Mesodermal cell (in vitro differentiated cells): ENCODE data around the gene ANTKMT.
"Not testable (repeated sequence)": the region's sequence is repeated elsewhere in the genome, so short reads cannot be mapped to it uniquely, and the experiment has no call there.

Experiments
- H3K27ac ChIP-seq: 2 replicates; pipeline ENCODE4 v1.7.0; 2013; ENCODE audit warnings: mild to moderate bottlenecking, low read depth, low read length, moderate library complexity; ENCODE audit not compliant: severe bottlenecking
- H3K36me3 ChIP-seq: 2 replicates; pipeline ENCODE4 v1.7.1; 2013; ENCODE audit warnings: mild to moderate bottlenecking, low read length, moderate library complexity; ENCODE audit not compliant: control insufficient read depth, insufficient read depth
- H3K4me1 ChIP-seq: one replicate; pipeline ENCODE4 v1.7.1; 2013; ENCODE audit warnings: mild to moderate bottlenecking, low read length; ENCODE audit not compliant: insufficient read depth, control insufficient read depth, poor library complexity, severe bottlenecking
- H3K4me3 ChIP-seq: 2 replicates; pipeline ENCODE4 v1.7.0; 2013; ENCODE audit warnings: low read length, control low read depth, mild to moderate bottlenecking; ENCODE audit not compliant: insufficient read depth, poor library complexity, severe bottlenecking; ENCODE audit errors: extremely low read depth
- H3K9me3 ChIP-seq: 2 replicates; pipeline ENCODE4 v1.7.1; 2013; ENCODE audit warnings: mild to moderate bottlenecking, low read length, moderate library complexity; ENCODE audit not compliant: control insufficient read depth
- WGBS, 2 experiments: methylation state at CpG; one replicate each; pipeline ENCODE4 v1.1.5; 2013; ENCODE audit warnings: missing lambda C conversion rate in 2 of 2; ENCODE audit not compliant: insufficient coverage in 2 of 2; 5-methylcytosine and 5-hydroxymethylcytosine counted together

ANTKMT gene

GRCh38 chr16:710500-711075, 10.4 kb upstream of the ANTKMT start:
- Histone ChIP-seq H3K36me3 (no peaks in the 10 kb centered on the region), H3K27ac (no peak overlapping the region), H3K4me1 (peaks cover 11% of the 10 kb centered on the region), H3K9me3 (no peaks in the 10 kb centered on the region), H3K4me3 (no peak overlapping the region)
- WGBS, 2 experiments: 80% methylated on average over 20 to 21 of the region's 21 CpGs

DNA sequence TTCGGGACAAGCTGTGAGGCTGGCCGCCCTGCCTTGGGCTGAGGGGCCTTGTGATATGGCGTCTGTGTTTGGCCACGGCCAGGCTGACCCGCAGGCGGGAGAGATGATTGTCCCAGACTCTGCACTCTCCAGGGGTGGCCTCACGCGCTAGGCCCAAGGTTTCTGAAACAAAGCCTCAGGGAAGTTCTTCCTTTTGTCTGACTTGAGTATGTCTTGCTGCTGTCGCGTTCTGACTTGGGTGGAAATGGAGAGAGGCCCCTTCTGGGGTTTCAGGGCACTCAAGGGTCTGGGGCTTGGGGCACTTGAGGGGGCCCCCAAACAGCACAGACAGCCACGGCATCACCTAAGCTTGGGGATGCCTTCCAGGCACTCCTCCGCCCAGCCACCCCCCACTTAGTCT, 9.9 kb upstream of the ANTKMT start:
- H3K9me3 ChIP-seq: no peaks in the 10 kb centered on the region
- H3K27ac ChIP-seq: no peak overlapping the region
- no peaks in the 10 kb centered on the region for H3K36me3 ChIP-seq
- WGBS, 2 experiments: 79 to 90% methylated on average over 10 to 12 of the region's 12 CpGs
- H3K4me3 ChIP-seq: no peak overlapping the region
- H3K4me1 ChIP-seq: peaks cover 12% of the 10 kb centered on the region

GRCh38 chr16:711548-712320, 9.2 kb upstream of the ANTKMT start:
- H3K9me3 ChIP-seq: no peaks in the 10 kb centered on the region
- 8 to 40% methylated on average over 5 to 19 of the region's 25 CpGs for WGBS, 2 experiments
- H3K4me1 ChIP-seq: peaks cover 18% of the 10 kb centered on the region
- H3K27ac ChIP-seq: no peak overlapping the region
- no peak overlapping the region for H3K4me3 ChIP-seq
- no peaks in the 10 kb centered on the region for H3K36me3 ChIP-seq

- Histone ChIP-seq H3K4me1 (peaks cover 20% of the 10 kb centered on the region), H3K27ac (peak overlapping the region; percentile 16)
- not testable (repeated sequence) for H3K36me3 ChIP-seq, H3K9me3 ChIP-seq, H3K4me3 ChIP-seq
- 41 to 44% methylated on average over 11 of the region's 13 CpGs for WGBS, 2 experiments
Measured at GRCh38 chr16:712740-713250, 8.2 kb upstream of the ANTKMT start.

GRCh38 chr16:714079-714478, 6.9 kb upstream of the ANTKMT start:
- peaks cover 4% of the 10 kb centered on the region for H3K36me3 ChIP-seq
- no peaks in the 10 kb centered on the region for H3K9me3 ChIP-seq
- H3K4me1 ChIP-seq: peaks cover 20% of the 10 kb centered on the region
- no peak overlapping the region for H3K27ac ChIP-seq
- H3K4me3 ChIP-seq: no peak overlapping the region
- WGBS, 2 experiments: 86 to 99% methylated on average over 9 to 11 of the region's 11 CpGs

DNA sequence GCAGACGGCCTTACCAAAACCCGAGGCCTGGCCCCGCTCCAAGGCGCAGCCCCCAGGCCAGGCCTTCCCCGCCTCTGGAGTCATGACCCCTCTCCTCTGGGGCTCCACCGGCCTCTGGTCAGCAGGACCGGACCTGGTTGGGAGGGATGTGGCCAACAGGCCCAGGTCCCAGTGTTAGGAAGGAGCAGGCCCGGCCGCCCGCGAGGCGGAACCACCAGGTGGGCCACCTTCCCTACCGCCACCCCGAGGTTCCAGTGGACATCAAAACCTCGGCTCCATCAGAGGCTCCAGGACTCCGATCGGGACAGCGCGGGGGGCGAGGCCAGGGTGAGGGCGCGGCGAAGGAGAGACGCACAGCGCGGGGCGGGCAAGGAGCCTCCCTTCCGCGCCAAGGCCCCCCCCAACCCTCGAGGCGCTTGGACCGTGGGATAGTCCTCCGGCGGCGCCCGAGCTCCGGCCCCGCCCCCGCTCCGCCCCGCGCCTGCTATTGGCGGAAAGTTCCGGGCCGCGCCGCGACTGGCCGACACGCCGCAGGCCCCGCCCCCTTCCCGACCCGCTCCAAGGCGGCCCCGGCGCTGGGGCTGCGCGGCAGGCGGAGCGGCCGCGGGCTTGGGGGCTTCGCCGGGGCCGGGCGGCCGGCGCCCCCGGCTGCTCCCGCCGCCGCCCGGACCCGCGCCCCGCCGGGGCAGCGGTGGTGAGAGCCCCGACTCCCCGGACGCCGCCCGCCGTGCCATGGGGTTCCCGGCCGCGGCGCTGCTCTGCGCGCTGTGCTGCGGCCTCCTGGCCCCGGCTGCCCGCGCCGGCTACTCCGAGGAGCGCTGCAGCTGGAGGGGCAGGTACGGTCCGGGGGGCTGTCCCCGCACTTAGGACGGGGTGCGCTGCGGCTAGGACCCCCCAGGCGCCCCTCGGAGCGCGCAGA, 6.1 kb upstream of the ANTKMT start, which contains the start of gene METRN:
METRN (plus strand) TSS at position 561 of the 919 bp plus-strand sequence; CDS start at position 733, 172 bp downstream.
- peaks cover 4% of the 10 kb centered on the region for H3K36me3 ChIP-seq
- peak within 1 kb of the TSS; percentile 53 for H3K27ac ChIP-seq
- 12 to 15% methylated on average over 79 to 87 of the region's 108 CpGs for WGBS, 2 experiments
- peak within 1 kb of the TSS; percentile 58 for H3K4me3 ChIP-seq
- H3K9me3 ChIP-seq: no peaks in the 10 kb centered on the region
- H3K4me1 ChIP-seq: peaks cover 19% of the 10 kb centered on the region

GRCh38 chr16:715477-716199, 5.3 kb upstream of the ANTKMT start:
- Histone ChIP-seq H3K4me1 (peaks cover 17% of the 10 kb centered on the region), H3K9me3 (no peaks in the 10 kb centered on the region), H3K4me3 (peak overlapping the region; percentile 58), H3K36me3 (peaks cover 4% of the 10 kb centered on the region), H3K27ac (peak overlapping the region; percentile 53)
- 5% methylated on average over 51 to 69 of the region's 74 CpGs for WGBS, 2 experiments

DNA sequence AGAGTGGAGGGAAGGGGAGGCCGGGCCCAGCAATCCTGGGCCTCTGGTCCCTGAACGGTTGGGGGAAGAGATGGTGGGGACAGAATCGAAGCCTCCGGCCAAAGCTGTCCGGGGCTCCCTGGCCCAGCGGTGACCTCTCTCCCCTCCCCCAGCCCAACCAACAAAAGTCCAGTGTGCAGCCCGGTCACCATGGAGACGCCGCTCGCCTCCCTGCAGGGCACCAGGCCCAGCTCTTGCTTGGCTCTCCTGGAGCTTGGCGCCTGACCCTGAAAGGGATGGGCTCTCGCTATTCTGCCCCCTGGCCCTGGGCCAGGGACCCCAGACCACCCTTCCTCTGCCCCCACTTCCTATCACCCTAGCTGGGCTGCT, 4.8 kb upstream of the ANTKMT start:
- peak overlapping the region; percentile 58 for H3K4me3 ChIP-seq
- H3K9me3 ChIP-seq: no peaks in the 10 kb centered on the region
- 18 to 31% methylated on average over 4 to 11 of the region's 12 CpGs for WGBS, 2 experiments
- peaks cover 4% of the 10 kb centered on the region for H3K36me3 ChIP-seq
- peaks cover 16% of the 10 kb centered on the region for H3K4me1 ChIP-seq
- H3K27ac ChIP-seq: peak overlapping the region; percentile 53

DNA sequence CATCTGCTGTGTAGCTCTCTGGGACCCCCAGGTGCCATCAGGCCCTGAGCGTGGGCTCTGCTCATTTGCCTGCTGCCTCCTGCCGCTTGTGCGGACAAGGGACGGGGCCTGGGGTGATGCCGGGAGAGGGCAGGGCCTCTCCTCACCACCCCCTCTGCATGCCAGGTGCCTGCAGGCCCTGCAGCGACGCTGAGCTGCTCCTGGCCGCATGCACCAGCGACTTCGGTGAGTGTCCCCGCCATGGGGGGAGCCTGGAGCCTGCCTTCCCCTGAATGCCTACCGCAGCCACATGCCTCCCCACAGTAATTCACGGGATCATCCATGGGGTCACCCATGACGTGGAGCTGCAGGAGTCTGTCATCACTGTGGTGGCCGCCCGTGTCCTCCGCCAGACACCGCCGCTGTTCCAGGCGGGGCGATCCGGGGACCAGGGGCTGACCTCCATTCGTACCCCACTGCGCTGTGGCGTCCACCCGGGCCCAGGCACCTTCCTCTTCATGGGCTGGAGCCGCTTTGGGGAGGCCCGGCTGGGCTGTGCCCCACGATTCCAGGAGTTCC, 4.1 kb upstream of the ANTKMT start:
- H3K27ac ChIP-seq: no peak overlapping the region
- peaks cover 4% of the 10 kb centered on the region for H3K36me3 ChIP-seq
- no peak overlapping the region for H3K4me3 ChIP-seq
- WGBS, 2 experiments: 92% methylated on average over 17 to 29 of the region's 29 CpGs
- H3K4me1 ChIP-seq: peaks cover 16% of the 10 kb centered on the region
- H3K9me3 ChIP-seq: no peaks in the 10 kb centered on the region
